Left hindlimb (tissue), 1 donor: ENCODE results near the gene SRCIN1.

Source experiments
- DNase-seq: peaks from one replicate; pipeline ENCODE4 v3.0.0-alpha.2; 2018

Gene SRCIN1

DNA sequence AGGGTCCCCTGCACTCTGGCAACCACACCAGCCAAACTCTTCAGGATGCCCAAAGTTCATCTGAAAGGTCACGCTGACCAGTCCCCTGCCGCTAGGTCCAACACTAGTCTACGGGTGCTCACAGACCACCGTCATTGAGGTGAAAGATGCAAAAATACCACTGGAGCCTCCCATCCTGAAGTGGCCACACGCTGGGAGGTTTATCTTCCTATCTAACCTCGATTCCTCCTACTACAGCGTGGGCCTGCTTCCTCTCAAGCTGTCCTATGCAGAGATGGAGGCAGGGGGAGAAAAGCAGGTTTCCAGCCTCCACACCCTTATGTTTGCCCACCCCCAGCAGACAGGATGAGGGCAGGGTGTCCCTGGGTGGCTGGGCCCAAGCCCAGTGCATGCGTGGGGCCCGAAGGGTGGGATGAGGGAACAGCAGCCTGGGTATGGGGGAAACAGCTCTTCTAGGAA is 6.3 kb downstream of the SRCIN1 start:
- DNase-seq = no peak

DNA sequence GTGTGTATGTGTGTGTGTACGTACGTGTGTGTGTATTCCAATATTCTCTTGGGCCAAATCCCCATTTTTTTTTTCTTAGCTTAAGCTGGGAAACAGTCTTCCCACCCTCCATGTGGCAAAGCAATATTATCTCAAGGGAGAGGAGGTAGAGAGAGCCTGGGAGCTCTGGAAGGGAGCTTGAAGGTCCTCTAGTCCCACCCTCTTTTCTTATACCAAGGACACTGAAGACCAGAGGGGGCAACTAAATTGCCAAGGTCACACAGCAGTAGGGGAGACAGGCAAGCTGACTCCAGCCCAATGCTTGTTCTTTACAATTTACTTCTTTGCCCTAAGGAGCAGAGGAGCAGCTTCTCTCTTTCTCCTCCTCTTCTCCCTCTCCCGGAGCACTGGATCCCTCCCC is 6.8 kb downstream of the SRCIN1 start:
- DNase-seq = no peak

DNA sequence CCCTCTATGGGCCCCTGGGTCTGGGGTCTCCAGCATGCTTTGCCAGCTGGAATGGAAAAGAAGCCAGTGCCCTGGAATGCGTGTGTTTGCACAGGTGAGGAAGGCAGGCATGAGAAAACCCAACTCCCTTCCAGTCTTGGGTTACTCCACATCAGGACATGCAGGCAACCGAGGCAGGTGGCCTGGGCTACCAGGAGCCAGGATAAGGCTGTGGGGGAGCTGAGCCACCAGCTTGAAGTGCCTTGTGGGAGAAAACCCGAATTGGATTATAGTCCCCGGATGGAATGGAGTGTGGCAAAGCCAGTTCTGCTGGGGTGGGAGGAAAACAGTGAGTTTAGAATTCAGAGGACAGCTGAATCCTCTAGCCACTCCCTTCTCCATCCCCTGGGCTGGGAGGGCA is 7.2 kb downstream of the SRCIN1 start:
- DNase-seq = no peak

DNA sequence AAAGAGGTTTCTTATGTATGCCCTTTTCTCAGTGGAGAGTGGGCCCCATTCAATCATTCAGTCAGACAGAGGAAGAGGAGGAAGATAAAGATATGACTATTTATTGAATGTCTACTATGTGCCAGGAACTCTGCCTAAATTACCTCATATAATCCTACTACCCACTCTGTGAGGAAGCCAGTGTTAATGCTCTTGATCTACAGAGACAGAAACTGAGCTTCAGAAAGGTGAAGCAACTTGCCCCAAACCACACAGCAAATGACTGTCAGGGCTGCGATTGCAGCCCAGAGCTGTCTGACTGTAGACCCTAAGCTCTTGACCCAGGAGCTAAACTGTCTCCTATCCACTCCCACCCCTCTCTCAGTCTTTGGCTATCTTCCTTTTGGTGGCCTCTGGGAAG is 8.4 kb downstream of the SRCIN1 start:
- DNase-seq = no peak

DNA sequence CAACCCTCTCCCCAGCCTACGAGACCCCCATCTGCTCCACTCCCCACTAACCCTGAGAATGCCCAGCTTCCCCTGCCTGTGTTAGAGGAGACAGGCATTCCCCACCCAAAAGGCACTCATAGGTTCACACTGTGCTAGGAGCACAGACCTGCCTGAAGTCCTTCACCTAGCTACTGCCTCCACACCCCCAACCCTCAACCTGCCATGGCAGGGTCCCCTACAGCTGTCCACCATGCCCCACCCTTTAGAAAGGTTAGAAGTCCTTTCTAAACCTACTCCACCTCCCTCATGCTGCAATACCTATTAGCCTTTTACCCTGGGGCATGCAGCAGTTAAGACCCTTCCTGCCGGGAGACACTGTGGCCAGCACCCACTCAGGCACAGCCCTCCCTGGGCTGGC is 9.1 kb downstream of the SRCIN1 start:
- DNase-seq = no peak

DNA sequence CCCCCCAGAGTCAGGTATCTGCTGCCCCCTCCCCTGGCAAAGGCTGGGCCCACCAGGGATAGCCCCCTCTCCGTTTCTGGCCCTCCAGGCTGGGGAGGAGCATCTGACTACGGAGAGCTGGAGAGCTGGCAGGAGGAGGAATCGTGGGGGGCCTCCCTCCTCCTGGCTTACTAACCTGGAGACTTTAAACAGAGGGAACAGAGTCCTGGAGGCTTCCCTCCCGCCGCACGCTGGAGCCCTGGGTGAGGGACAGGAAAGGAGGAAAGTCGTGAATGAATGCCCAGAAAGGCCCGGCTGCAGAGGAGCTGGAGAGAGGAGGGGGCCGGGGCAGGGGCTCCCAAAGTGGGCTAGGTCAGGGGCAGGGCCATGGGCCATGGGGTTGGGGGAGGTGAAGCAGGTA is 9.9 kb downstream of the SRCIN1 start:
- no peak for DNase-seq

DNA sequence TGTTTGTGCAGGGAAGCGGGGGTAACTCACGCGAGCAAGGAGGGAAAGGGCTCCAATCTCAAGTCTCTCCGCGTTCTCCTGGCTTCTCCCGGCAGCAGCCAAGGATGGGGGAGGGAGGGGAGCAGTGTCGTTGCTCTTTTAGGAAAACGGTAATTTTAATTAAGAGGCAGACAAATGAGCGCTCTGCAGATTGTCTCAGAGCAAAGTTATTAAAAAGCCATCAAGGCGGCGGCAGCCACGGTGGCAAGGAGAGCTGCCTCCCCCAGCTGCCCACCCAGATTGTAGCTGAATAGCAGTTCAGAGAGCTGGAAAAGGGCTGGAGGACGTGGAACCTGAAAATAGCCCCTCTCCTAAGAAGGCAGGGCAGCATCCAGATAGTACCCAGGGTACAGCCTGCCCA is 11.6 kb downstream of the SRCIN1 start:
- no peak for DNase-seq

DNA sequence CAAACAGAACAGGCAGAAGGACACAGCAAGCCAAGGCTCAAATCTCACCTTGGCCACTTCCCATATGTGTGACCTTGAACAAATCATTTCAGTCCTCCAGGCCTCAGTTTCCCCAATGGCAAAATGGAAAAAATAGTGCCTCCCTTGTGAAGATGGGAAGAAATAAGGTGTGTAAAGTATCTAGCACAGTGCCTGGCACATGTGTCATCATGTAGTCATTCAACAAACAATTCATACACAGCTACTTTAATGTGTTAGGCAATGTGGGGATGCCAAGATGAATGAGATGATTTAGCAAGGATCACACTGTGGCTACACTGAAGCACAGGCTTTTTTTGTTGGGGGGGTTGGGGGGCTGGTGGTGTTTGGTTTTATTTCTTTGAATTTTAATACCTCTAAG is 13.3 kb downstream of the SRCIN1 start:
- no peak for DNase-seq

DNA sequence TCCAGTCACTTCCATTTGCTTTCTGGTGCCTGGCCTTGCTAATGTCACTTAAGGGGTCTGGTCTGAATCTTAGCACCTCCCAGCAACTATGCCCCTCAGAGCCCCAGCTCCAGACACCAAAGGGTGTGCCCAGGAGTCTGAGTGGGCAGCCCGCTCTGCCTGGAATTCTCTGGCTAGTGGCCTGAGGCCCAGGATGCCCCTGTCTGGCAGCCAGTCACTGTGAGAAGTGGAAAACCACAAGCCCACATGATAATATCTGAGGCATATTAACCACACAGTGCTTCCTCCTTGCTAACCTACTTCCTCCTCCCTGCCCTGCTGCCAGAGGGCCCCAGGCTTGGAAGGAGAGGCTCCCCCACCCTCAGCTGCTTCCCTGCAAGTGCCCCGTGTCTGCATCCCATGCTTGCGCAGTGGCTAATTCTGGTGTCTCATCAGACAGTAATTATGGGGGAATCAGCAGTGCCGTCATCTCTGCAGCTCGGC is 14.0 kb downstream of the SRCIN1 start:
- no peak for DNase-seq

DNA sequence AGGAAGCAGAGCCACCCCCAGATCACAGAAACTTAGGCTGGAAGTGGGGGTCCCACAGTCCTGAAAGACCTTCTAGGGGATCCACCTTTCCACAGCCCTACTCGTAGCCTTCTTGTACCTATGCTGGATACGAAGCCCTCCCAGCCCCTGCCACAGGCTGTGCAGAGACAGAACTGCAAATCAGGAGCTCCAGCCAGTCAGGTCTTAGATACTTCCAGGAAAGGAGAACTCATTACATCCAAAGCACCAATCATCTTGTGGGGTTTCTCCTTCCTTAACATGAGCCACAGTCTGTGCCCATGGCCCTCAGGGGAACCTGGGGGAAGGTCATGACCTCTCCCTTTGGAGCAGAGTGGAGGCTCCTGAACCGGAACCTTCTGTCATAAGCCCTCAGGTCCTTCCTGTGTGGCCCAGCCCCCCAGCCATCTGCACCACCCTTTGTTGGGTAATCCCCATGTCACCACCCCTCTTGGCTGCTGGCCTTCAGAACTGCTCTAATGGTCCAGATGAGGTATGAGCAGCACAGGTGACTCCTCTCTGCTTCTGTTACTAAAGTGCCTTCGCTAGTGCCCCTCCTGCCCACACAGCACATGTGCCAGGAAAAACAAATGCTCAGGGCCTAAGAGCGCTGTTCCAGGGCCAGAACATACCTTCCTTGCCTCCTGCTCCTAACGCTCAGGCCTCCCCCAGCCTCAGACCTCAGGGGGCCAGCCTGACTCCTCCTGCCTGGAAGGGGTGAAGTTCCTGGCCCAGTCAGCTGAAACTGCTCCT is 14.6 kb downstream of the SRCIN1 start:
- no peak for DNase-seq

DNA sequence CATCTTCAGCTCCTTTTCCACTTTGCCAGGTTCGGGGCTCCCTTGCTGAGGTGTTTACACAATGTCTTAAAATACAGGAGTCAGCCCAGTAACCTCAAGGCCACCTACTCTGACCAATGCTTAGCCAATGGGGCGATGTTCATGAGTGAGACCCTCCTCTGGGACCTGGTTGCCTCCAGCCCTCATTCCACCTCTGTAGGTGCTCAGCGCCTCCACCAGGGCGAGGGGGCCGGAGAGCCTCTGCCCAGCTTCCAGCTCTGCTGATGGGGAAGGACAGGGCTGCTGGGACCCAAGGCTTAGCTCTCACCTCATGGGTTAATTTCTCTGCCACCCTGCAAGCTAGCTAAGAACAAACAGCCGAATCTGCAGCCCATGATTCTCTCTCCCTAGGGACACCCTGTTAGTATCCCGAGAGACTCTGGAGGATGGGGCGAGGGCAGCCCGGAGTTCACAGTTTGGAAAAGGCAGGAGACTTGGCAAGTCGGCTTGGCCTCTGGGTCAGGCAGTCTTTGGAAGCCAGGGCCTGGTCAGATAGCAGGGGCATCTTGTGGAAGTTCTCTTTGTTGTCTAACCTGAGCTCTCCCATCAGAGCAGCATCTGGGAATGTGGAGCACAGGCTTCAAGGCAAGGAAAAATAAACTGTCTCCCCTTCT is 16.2 kb downstream of the SRCIN1 start:
- DNase-seq = no peak

DNA sequence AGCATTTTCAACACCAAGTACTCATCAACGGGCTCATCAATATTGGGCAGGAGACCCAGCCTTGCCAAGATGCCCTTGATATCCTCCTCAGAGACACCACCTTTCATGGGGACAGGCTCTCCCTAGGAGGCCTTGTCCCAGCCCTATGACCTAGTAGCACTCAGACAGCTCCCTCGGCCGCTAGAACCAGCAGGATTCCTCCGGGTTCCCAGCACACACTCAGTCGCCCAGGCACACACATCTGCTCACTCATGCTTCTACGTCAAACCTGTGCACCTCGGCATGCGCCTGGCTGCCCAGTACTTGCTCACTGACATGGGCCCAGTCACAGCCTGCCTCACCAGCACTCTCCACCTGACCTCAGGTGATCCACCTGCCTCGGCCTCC is 17.0 kb downstream of the SRCIN1 start:
- no peak for DNase-seq

DNA sequence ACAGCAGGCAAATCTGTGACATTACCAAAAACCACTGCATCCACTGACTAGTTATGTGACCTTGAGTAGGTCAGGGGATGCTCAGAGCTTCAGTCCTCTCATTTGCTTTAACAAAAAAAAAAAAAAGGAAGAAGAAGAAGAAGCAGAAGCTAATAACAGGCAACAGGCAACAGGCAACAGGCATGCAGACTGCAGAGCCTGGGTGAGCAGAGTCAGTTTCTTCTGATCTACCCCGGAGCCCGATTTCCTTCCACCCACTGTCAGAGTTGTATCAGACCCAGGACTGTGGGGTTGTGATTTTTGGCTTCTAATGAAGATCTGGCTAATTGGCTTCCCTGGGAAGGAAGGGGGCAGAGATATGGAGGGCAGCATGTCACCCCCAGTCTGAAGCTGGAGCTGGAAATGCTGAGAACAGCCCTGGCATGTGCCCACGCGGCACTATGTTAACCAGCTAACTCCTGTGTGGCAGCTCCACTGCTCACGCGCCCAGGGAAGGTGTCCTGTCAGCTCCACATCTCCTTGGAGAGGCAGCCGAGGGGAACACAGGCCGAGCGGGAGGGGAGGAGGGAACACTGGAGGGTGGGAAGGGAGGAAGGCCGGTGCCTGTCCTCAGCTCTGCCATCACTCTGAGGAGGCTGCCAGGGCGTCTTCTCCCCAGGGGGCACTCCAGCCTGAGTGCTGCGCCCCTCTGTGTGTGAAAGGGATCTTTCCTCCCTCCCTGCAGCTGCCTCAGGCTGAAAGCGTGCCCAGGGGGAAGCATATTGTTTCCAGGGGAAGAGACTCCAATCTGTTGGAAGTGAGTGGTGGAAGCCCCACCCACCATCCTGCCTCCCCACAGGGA is 17.6 kb downstream of the SRCIN1 start:
- DNase-seq = no peak

DNA sequence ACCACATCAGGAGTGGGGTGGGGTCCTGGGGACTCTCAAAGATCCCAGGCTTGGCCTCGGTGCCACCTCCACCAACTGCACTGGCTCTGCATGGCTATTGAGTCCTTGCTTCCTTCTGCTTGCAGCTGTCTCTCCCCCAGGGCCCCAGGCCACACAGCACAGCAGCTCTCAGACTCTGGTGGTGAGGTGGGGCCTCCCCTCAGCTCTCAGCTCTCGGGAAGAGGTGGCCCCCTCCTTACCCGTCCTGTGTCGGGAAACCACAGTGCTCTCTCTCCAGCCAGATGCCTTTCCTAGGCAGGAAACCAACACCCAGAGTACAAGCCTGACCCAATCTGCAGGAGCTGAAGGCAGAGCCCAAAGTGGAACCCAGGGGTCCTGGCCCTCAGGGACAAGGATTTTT is 18.5 kb downstream of the SRCIN1 start:
- DNase-seq = no peak

DNA sequence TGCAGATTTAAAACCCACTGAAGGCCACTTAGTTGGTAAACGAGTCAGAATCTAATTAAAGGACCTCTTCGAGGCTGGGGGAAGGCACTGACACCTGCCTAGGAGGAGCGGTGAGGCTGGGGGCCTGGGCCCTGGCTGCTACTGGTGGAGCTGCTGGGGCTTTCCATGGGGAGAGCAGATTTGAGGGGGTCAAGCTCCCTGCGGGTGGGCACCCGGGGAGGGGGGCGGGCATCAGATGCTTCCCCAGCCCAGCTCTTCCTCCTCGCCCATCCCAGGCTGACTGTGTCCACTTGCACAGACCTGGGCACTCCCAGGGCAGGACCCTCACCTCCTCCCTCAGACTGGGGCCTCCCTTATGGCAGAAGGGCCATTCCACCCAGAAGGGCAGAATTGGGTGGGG is 19.0 kb downstream of the SRCIN1 start:
- DNase-seq = no peak

DNA sequence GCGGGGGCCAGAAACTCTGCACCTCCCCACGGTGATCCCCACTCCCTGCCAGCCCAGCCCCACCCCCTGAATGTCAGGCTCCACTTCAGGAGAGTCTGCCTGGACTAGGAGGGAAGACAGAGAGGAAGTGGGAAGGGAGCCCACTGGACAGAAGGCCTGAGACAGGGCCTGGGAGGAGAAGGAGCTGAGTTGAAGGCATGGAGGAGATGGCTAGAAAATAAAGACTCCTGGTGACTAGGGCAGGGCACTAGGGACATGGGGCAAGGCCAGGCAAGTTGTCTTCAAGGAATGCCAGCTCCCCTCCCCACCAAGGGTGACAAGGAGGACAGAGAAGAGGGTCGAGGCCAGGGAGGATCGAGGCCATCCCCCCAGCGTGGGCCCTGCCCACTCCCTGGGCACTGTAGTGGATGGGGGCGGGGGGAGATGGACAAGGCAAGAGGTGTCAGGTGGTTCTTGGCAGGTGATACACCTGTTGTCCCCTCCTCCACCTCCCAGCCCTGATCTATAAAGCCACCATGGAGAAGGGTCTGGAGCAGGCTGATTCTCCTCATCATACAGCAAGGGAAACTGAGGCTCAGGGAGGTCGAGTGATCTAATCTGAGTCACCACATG is 19.7 kb downstream of the SRCIN1 start:
- DNase-seq = no peak

DNA sequence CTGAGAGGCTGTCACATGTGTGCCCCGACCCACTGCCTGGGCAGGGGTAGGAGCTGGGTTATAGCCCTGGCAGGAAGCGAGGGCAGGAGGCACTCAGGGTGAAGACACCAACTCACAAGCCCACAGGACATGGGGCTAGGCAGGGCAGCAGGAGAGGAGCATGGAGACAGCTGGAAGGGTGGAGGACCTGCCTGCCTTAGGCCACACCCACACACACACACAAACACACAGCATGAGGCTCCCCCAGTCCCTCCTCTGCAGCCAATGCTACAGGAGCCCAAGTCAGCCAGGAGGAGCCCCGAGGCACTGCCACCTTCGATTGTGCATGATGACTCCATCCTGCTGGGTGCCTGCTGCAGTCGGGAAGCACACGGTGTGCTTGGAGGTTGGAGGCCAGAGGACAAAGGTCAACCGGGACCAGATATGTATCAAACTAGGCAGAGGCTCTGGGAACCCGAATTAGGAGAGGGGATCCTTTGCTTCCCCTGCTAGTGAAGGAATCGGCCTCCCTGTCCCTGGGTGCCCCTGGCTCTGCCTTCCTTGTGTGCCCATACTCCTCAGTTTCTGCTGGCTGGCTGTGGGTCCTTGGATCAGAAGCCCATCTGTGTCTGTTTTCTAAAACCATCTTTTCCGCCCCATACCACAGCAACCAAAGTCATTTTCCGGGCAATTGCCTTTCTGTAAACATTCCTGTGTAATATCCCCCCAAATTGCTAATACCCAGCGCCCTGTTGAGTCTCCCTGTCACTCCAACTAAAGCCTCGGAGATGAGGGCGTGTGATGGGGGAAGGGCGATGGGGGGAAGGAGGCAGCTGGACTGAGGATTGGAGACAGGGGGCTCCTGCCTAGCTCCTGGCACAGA is 20.5 kb downstream of the SRCIN1 start:
- no peak for DNase-seq

DNA sequence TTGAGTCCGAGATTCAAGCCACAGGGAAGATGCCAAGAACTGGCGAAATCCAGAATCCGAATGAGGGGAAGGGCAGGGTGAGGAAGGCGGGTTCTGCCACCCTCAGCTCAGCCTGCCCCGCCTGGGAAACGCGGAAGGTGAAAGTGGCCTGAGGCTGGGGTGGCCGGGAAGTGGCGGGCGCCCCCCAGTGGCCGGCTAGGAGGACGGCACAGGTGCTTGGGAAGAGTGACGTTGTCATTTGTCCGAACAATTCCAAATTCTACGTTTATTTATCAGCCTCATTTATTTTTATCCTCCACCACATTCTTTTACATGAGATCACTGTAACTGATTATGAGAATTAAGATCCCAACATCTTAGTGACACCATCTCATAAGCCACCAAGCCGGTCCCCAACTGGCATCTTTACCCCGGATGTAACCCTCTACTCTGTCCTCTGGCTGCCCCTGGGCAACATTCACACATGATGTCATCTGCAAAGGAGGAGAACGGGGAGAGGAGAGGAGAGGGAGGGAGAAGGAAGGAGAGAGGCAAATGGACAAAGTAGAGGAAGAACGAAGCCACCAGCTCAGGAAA is 21.3 kb downstream of the SRCIN1 start:
- no peak for DNase-seq

DNA sequence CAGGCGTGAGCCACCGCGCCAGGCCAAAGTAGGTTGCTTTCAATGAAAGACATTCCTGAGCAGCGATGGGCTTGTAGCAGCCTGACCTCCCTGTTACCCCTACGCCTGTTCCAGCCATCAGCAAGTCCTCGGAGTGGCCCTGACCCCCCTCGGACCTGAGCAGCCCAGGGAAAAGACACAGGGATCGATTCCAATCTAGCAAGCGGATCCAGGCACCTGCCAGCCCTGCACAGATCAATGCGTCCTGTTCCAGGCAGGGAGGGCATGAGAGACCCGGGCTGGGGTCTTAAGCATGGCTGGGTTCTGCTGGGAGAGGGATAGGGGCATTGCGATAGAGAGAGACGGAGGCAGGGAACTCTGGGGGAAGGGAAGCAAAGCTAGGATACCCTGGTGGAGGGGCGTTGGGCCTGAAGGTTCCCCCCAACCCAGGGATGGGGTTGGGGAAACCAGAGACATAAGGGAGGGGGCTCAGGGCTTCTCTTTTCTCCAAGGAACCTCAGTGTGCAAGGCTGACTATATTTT is 21.9 kb downstream of the SRCIN1 start:
- DNase-seq = no peak

DNA sequence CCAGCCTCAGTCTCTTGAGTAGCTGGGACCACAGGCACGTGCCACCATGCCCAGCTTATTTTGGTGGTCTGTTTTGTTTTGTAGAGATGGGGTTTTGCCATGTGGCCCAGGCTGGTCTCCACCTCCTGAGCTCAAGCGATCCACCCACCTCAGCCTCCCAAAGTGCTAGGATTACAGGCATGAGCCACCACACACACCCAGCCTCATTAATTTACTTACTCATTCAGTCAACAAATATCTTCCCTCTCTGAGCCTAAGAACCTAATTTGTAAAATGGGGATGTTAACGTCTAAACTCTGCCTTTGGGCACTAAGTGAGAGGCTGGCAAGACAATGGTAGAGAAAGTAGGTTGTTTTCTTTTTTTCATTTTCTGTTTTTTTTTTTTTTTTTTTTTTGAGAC is 22.6 kb downstream of the SRCIN1 start:
- DNase-seq = no peak

DNA sequence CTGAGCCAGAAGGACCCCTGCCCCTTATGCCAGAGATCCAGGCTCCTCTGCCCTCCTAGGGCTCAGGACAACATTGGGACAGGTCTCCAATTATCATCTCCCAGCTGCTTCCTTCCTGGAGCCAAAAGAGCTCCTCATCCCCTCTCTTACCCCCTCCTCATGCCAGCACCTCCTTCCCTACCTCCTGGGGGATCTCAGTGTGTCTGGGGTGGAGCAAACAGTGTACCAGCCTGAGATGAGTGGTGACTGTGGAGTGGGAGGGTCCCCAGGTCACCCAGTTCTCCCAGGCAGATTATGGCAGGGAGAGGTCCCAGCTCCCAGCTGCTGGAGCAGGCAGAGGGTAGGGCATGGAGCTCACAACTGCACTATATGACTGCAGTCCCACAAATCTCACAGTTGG is 23.7 kb downstream of the SRCIN1 start:
- no peak for DNase-seq

DNA sequence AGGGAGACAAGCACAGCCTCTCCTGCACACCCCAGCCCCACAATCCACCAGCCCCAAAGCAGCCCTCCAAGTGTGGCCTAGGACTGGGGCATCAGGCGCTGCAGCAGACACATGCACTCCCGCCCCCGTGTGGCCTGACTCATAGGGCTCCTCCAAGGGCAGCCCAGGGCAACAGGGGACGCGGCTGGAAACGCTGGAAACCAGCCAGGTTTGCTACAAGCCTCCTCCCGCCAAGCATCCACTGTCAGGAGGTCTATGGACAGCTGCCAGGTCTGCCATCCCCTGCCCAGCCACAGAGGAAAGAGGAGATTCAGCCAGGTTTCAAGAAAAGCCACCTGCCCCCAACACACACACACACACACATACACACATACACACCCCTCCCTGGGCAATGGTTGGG is 25.8 kb downstream of the SRCIN1 start:
- no peak for DNase-seq
